ENCODE measurements around the gene PPDPF.

GRCh38 chr20:63507083-63507743, 13.4 kb upstream of the PPDPF start:
- no peak for TF ChIP-seq CTCF (IDR thresholded peaks at IDR 0.05; ENCODE audit: low read depth, low read length, poor library complexity, severe bottlenecking)
- TF ChIP-seq EZH2phosphoT487 (IDR thresholded peaks at IDR 0.05; ENCODE audit: borderline replicate concordance, low read length): no peak

All from DOHH2 (cell line).